OCI-LY1 (cell line): ENCODE data around the gene BCR.

Experiments
- CTCF ChIP-seq: fragments of 200-600 bp; sonication (generic), shearing (Covaris generic); IDR thresholded peaks from 2 replicates; pipeline ENCODE4 v1.5.1; 2017; ENCODE audit warnings: mild to moderate bottlenecking, antibody characterized with exemption, low read length, moderate library complexity, mixed read lengths
- EZH2 ChIP-seq: fragments of 200-600 bp; sonication (generic), shearing (Covaris generic); IDR thresholded peaks from 2 replicates; pipeline ENCODE4 v1.8.0; 2017; ENCODE audit warnings: borderline replicate concordance, mixed run types, mild to moderate bottlenecking, antibody characterized with exemption, low read length, moderate library complexity, mixed read lengths

GRCh38 chr22:23287136-23288095 is 107.1 kb downstream of the BCR start:
- TF ChIP-seq EZH2 = no peak
- no peak for TF ChIP-seq CTCF
